Left ventricle myocardium inferior (tissue), 1 donor: Measurements from ENCODE around the gene KDF1. TPM values are rescaled to one million over a fixed set of nuclear protein-coding genes. Genes with fewer than 3 reads are reported as not detected.
"Not testable (repeated sequence)": the region's sequence is repeated elsewhere in the genome, so short reads cannot be mapped to it uniquely, and the experiment has no call there.

Experiments
- DNase-seq: peaks from one replicate; pipeline ENCODE4 v3.0.0-alpha.2; 2020
- H3K27ac ChIP-seq: fragments of 200-600 bp; replicated peaks from 2 replicates; pipeline ENCODE4 v1.8.0; 2021
- H3K27me3 ChIP-seq: fragments of 200-600 bp; 2 replicates; pipeline ENCODE4 v1.8.0; 2021; ENCODE audit warnings: low read depth
- H3K36me3 ChIP-seq: fragments of 200-600 bp; 2 replicates; pipeline ENCODE4 v1.8.0; 2021
- H3K4me1 ChIP-seq: fragments of 200-600 bp; 2 replicates; pipeline ENCODE4 v1.8.0; 2021
- H3K4me3 ChIP-seq: fragments of 200-600 bp; 2 replicates; pipeline ENCODE4 v1.8.0; 2021; ENCODE audit warnings: mild to moderate bottlenecking, moderate library complexity
- H3K9me3 ChIP-seq: fragments of 200-600 bp; replicated peaks from 2 replicates; pipeline ENCODE4 v1.8.0; 2021
- CTCF ChIP-seq: fragments of 200-600 bp; IDR thresholded peaks from 2 replicates; pipeline ENCODE4 v1.8.0; 2021; ENCODE audit warnings: antibody characterized with exemption, mild to moderate bottlenecking, borderline replicate concordance
- intact Hi-C: fragments of 100-400 bp; cut with micrococcal nuclease; formaldehyde crosslinking; loops from one replicate; pipeline ENCODE4 v1.11.0; 2022
- total RNA-seq: library from RNA; stranded (reverse); fragmentation: NEBNext Ultra II Directional; extraction: Animal tissue kit (Norgen Biotek cat#: 25700); gene quantifications from one replicate; pipeline ENCODE4 v1.2.1, GENCODE V29; 2021
- donor health status: DM: no; HTN: yes; CAD: no; lungs with severe emphysema.

Gene KDF1
- total RNA-seq, 1 donor from 2014 or later, result 0.27 TPM

DNA sequence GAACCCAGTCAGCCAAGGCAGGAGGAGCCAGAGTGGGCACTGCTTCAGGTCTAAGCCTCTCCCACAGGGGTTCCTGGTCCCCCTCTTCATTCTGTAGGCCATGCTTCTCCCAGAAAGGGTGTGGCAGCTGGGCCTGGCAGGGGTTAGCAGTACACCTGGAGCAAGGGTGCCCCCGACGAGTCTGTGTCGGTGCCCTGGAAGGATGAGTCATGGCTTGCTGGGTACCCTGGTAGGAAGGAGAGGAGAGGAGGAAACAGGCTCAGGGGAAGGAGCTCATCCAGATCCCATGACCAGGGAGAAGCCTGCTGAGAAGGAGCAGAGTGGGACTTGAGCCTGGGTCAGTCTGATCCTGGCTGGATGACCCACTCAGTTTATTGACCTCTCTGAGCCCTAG, 10.3 kb downstream of the KDF1 start:
- H3K4me1 ChIP-seq, result peaks cover 42% of the 10 kb centered on the region
- peaks cover 3% of the 10 kb centered on the region for H3K27me3 ChIP-seq
- DNase-seq, result no peak
- no peak overlapping the region for H3K4me3 ChIP-seq
- no peak for TF ChIP-seq CTCF
- peak overlapping the region; percentile 69 for H3K27ac ChIP-seq
- intact Hi-C loops, result no loop called here
- peaks cover 23% of the 10 kb centered on the region for H3K36me3 ChIP-seq
- no peaks in the 10 kb centered on the region for H3K9me3 ChIP-seq

- Histone ChIP-seq H3K36me3 (peaks cover 29% of the 10 kb centered on the region), H3K27ac (peak overlapping the region; percentile 69), H3K27me3 (peaks cover 3% of the 10 kb centered on the region), H3K9me3 (no peaks in the 10 kb centered on the region), H3K4me1 (peaks cover 47% of the 10 kb centered on the region), H3K4me3 (no peak overlapping the region)
- intact Hi-C loops, result no loop called here
- DNase-seq, result no peak
- no peak for TF ChIP-seq CTCF
Measured at GRCh38 chr1:26949266-26949925, 10.9 kb downstream of the KDF1 start.

GRCh38 chr1:26948725-26949057, 11.6 kb downstream of the KDF1 start:
- DNase-seq, H3K9me3 ChIP-seq, intact Hi-C loops, H3K27me3 ChIP-seq, H3K4me3 ChIP-seq: not testable (repeated sequence)
- Histone ChIP-seq H3K27ac (peak overlapping the region; percentile 69), H3K4me1 (peaks cover 48% of the 10 kb centered on the region), H3K36me3 (peaks cover 36% of the 10 kb centered on the region)

- no peak for TF ChIP-seq CTCF
- no peaks in the 10 kb centered on the region for H3K9me3 ChIP-seq
- H3K27me3 ChIP-seq, result no peaks in the 10 kb centered on the region
- no peak overlapping the region for H3K4me3 ChIP-seq
- peak overlapping the region; percentile 72 for H3K27ac ChIP-seq
- no peak for DNase-seq
- intact Hi-C loops, result no loop called here
- peaks cover 60% of the 10 kb centered on the region for H3K36me3 ChIP-seq
- H3K4me1 ChIP-seq, result peaks cover 62% of the 10 kb centered on the region
Measured at GRCh38 chr1:26946270-26946669, 14.0 kb downstream of the KDF1 start.

- no peaks in the 10 kb centered on the region for H3K9me3 ChIP-seq
- H3K36me3 ChIP-seq, result peaks cover 61% of the 10 kb centered on the region
- no peak for TF ChIP-seq CTCF
- no peaks in the 10 kb centered on the region for H3K27me3 ChIP-seq
- intact Hi-C loops, result no loop called here
- no peak overlapping the region for H3K4me3 ChIP-seq
- H3K4me1 ChIP-seq, result peaks cover 68% of the 10 kb centered on the region
- DNase-seq, result peak; percentile 23
- peak overlapping the region; percentile 72 for H3K27ac ChIP-seq
Measured at GRCh38 chr1:26945728-26946127, 14.5 kb downstream of the KDF1 start.

GRCh38 chr1:26945138-26945537, 15.1 kb downstream of the KDF1 start:
- intact Hi-C loops, result no loop called here
- H3K4me3 ChIP-seq, result no peak overlapping the region
- H3K9me3 ChIP-seq, result no peaks in the 10 kb centered on the region
- peaks cover 73% of the 10 kb centered on the region for H3K4me1 ChIP-seq
- peaks cover 61% of the 10 kb centered on the region for H3K36me3 ChIP-seq
- TF ChIP-seq CTCF, result no peak
- DNase-seq, result no peak
- peak overlapping the region; percentile 72 for H3K27ac ChIP-seq
- no peaks in the 10 kb centered on the region for H3K27me3 ChIP-seq
